HEK293 (cell line): ENCODE results near the gene ADA.
A peak's percentile ranks its signal among the peaks of the same experiment; 100 is the strongest.

ENCODE experiments used
- CTCF ChIA-PET: fragments of 350-600 bp; formaldehyde crosslinking; extraction: SDS; loops from one replicate; lab custom pipeline; 2021; ENCODE audit warnings: antibody characterized with exemption; lab: Yijun Ruan, JAX
- POLR2A ChIA-PET: fragments of 300-600 bp; formaldehyde crosslinking; extraction: SDS; loops from one replicate; lab custom pipeline; 2020; ENCODE audit warnings: antibody characterized with exemption, inconsistent platforms; lab: Yijun Ruan, JAX
- H3K27ac ChIP-seq: fragments of 200-500 bp; sonication (Bioruptor generic); 2 replicates; pipeline ENCODE4 v1.5.1; 2014; ENCODE audit warnings: low read depth, low read length, control low read depth, inconsistent platforms; ENCODE audit errors: extremely low read depth
- H3K36me3 ChIP-seq, 2 experiments: fragments of 200-500 bp in 1 of 2; sonication (Bioruptor generic) in 1 of 2; 1 replicate in 1 of 2; 2 replicates in 1 of 2; pipeline ENCODE4 v1.5.1; 2014 to 2017; ENCODE audit warnings: inconsistent platforms in 2 of 2, low read length in 2 of 2; ENCODE audit not compliant: control insufficient read depth in 2 of 2, insufficient read depth in 1 of 2
- H3K4me1 ChIP-seq: fragments of 200-500 bp; sonication (Bioruptor generic); 2 replicates; pipeline ENCODE4 v1.5.1; 2014; ENCODE audit warnings: mild to moderate bottlenecking, low read length, inconsistent platforms; ENCODE audit not compliant: control insufficient read depth, insufficient read depth
- H3K4me3 ChIP-seq: 2 replicates; pipeline ENCODE4 v1.5.1; 2011; ENCODE audit warnings: low read depth, mild to moderate bottlenecking, control low read depth, low read length, moderate library complexity
- H3K9me3 ChIP-seq: fragments of 200-500 bp; sonication (Bioruptor generic); 2 replicates; pipeline ENCODE4 v1.5.1; 2014; ENCODE audit warnings: low read depth, low read length, inconsistent platforms; ENCODE audit not compliant: control insufficient read depth, insufficient read depth
- ATF2 ChIP-seq: fragments of 450-650 bp; formaldehyde crosslinking; IDR thresholded peaks from 2 replicates; pipeline ENCODE4 v1.5.1; 2016; ENCODE audit warnings: missing biosample characterization, missing genetic modification characterization, low read depth
- HOXA7 ChIP-seq: sonication (generic); formaldehyde crosslinking; IDR thresholded peaks from 2 replicates; pipeline ENCODE4 v1.8.1; 2022; ENCODE audit warnings: missing genetic modification reagents, borderline replicate concordance
- HOXD13 ChIP-seq: sonication (generic); formaldehyde crosslinking; IDR thresholded peaks from 2 replicates; pipeline ENCODE4 v1.8.0; 2022; ENCODE audit warnings: missing genetic modification reagents, borderline replicate concordance
- KLF1 ChIP-seq: fragments of 450-650 bp; formaldehyde crosslinking; IDR thresholded peaks from 2 replicates; pipeline ENCODE4 v1.5.1; 2016; ENCODE audit warnings: missing biosample characterization, missing genetic modification characterization
- KLF10 ChIP-seq: fragments of 450-650 bp; IDR thresholded peaks from 2 replicates; pipeline ENCODE4 v1.5.1; 2018; ENCODE audit warnings: missing biosample characterization, mild to moderate bottlenecking, missing genetic modification characterization
- MYNN ChIP-seq: fragments of 450-650 bp; formaldehyde crosslinking; IDR thresholded peaks from 2 replicates; pipeline ENCODE4 v1.5.1; 2016; ENCODE audit warnings: missing biosample characterization, missing genetic modification characterization, borderline replicate concordance
- SP7 ChIP-seq: fragments of 450-650 bp; formaldehyde crosslinking; IDR thresholded peaks from 2 replicates; pipeline ENCODE4 v1.5.1; 2016; ENCODE audit warnings: missing biosample characterization, missing genetic modification characterization
- ZBTB17 ChIP-seq: fragments of 450-650 bp; formaldehyde crosslinking; IDR thresholded peaks from 2 replicates; pipeline ENCODE4 v1.5.1; 2016; ENCODE audit warnings: missing biosample characterization, missing genetic modification characterization
- ZBTB48 ChIP-seq: fragments of 450-650 bp; formaldehyde crosslinking; IDR thresholded peaks from 2 replicates; pipeline ENCODE4 v1.5.1; 2016; ENCODE audit warnings: missing biosample characterization, missing genetic modification characterization
- ZFP3 ChIP-seq: fragments of 450-650 bp; formaldehyde crosslinking; IDR thresholded peaks from 2 replicates; pipeline ENCODE4 v1.5.1; 2016; ENCODE audit warnings: low read depth, missing biosample characterization, missing genetic modification characterization
- ZFP41 ChIP-seq: fragments of 450-650 bp; formaldehyde crosslinking; IDR thresholded peaks from 2 replicates; pipeline ENCODE4 v1.5.1; 2016; ENCODE audit warnings: missing biosample characterization, missing genetic modification characterization, borderline replicate concordance
- ZNF10 ChIP-seq: fragments of 450-650 bp; formaldehyde crosslinking; IDR thresholded peaks from 2 replicates; pipeline ENCODE4 v1.5.1; 2017; ENCODE audit warnings: missing biosample characterization, missing genetic modification characterization
- ZNF121 ChIP-seq: fragments of 450-650 bp; formaldehyde crosslinking; IDR thresholded peaks from 2 replicates; pipeline ENCODE4 v1.5.1; 2016; ENCODE audit warnings: missing biosample characterization, missing genetic modification characterization
- ZNF133 ChIP-seq: fragments of 450-650 bp; formaldehyde crosslinking; IDR thresholded peaks from 2 replicates; pipeline ENCODE4 v1.5.1; 2016; ENCODE audit warnings: missing biosample characterization, missing genetic modification characterization
- ZNF157 ChIP-seq: fragments of 450-650 bp; formaldehyde crosslinking; IDR thresholded peaks from 2 replicates; pipeline ENCODE4 v1.5.1; 2016; ENCODE audit warnings: missing biosample characterization, missing genetic modification characterization
- ZNF266 ChIP-seq: fragments of 450-650 bp; formaldehyde crosslinking; IDR thresholded peaks from 2 replicates; pipeline ENCODE4 v1.5.1; 2016; ENCODE audit warnings: missing biosample characterization, missing genetic modification characterization, low read depth
- ZNF404 ChIP-seq: fragments of 450-650 bp; formaldehyde crosslinking; IDR thresholded peaks from 2 replicates; pipeline ENCODE4 v1.5.1; 2017; ENCODE audit warnings: missing biosample characterization, missing genetic modification characterization
- ZNF621 ChIP-seq: fragments of 450-650 bp; formaldehyde crosslinking; IDR thresholded peaks from 2 replicates; pipeline ENCODE4 v1.5.1; 2017; ENCODE audit warnings: missing biosample characterization, missing genetic modification characterization
- ZNF639 ChIP-seq: fragments of 450-650 bp; formaldehyde crosslinking; IDR thresholded peaks from 2 replicates; pipeline ENCODE4 v1.5.1; 2016; ENCODE audit warnings: missing biosample characterization, missing genetic modification characterization
- ZNF654 ChIP-seq: fragments of 450-650 bp; formaldehyde crosslinking; IDR thresholded peaks from 2 replicates; pipeline ENCODE4 v1.5.1; 2016; ENCODE audit warnings: low read depth, missing biosample characterization, missing genetic modification characterization
- ZNF692 ChIP-seq: fragments of 450-650 bp; formaldehyde crosslinking; IDR thresholded peaks from 2 replicates; pipeline ENCODE4 v1.5.1; 2016; ENCODE audit warnings: missing biosample characterization, missing genetic modification characterization
- TF ChIP-seq, protein P1 (sequence below): fragments of 450-650 bp; formaldehyde crosslinking; conservative IDR thresholded peaks from 2 replicates; pipeline ENCODE4 v1.5.1; 2016; ENCODE audit warnings: low read depth, missing biosample characterization, missing genetic modification characterization

Gene ADA

GRCh38 chr20:44696315-44696714 is 44.8 kb upstream of the ADA start (continued):
- no peak for TF ChIP-seq ZNF692 (tag by site-specific recombination)

DNA sequence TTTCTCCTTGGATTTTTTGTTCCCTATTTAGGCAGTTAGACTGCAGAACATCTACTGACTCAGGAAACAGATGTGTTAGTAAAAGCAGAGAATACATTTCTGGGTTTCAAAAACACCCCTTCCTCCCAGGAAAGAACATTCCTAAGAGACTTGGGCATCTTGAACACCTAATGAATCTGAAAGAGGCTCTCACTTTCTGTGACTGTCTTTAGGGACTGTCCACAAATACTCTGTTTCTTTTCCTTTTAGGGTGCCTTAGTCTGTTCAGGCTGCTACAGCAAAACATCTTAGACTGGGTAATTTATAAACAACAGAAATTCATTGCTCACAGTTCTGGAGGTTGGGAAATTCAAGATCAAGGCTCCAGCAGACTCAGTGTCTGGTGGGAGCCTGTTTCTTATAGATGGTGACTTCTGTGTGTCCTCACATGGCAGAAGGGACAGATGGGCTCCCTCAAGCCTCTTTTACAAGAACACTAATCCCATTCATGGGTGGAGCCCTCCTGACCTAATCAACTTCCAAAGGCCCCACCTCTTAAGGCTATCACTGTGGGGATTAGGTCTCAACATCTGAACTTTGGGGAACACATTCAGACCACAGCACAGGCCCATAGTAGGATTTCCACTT is 44.3 kb upstream of the ADA start:
- ChIA-PET CTCF (interaction anchor here (0.6 to 2.8 kb wide), 5 partner anchors 10 to 36 kb away, joined by 3 to 13 read pairs (median 4); no protein-coding TSS in a partner anchor), POLR2A (no interaction called here)
- TF ChIP-seq KLF1 (tag by site-specific recombination) (peak; percentile 38; the same call in 1 of the 2 replicates), HOXA7 (no peak), ZNF266 (tag by site-specific recombination) (peak; percentile 72), ZBTB48 (tag by site-specific recombination) (peak; percentile 97)
- H3K4me3 ChIP-seq: no peak overlapping the region
- no peaks in the 10 kb centered on the region for H3K9me3 ChIP-seq
- no peaks in the 10 kb centered on the region for H3K4me1 ChIP-seq
- H3K36me3 ChIP-seq: no peaks in the 10 kb centered on the region
- H3K27ac ChIP-seq: no peak overlapping the region

- Histone ChIP-seq H3K27ac (no peak overlapping the region), H3K4me1 (no peaks in the 10 kb centered on the region), H3K9me3 (no peaks in the 10 kb centered on the region), H3K4me3 (no peak overlapping the region), H3K36me3 (no peaks in the 10 kb centered on the region)
- no peak for TF ChIP-seq ZNF621
- no peak for TF ChIP-seq KLF10 (tag by site-specific recombination)
- no peak for TF ChIP-seq ZNF121 (tag by site-specific recombination)
- TF ChIP-seq MYNN (tag by site-specific recombination): no peak
- no peak for TF ChIP-seq ZNF404 (tag by site-specific recombination)
- TF ChIP-seq ZFP41: no peak
- TF ChIP-seq ZFP3: no peak
- POLR2A ChIA-PET: no interaction called here
- CTCF ChIA-PET: interaction anchor here (0.6 to 2.8 kb wide), 4 partner anchors 9 to 37 kb away, joined by 3 to 13 read pairs (median 4); no protein-coding TSS in a partner anchor
These were observed 43.8 kb upstream of the ADA start for GRCh38 chr20:44695295-44695673.

GRCh38 chr20:44694159-44694558 is 42.7 kb upstream of the ADA start:
- no peak overlapping the region for H3K4me3 ChIP-seq
- POLR2A ChIA-PET: no interaction called here
- H3K27ac ChIP-seq: no peak overlapping the region
- H3K4me1 ChIP-seq: no peaks in the 10 kb centered on the region
- CTCF ChIA-PET: interaction anchor here (1.4 to 1.9 kb wide), 2 partner anchors 24 to 29 kb away, joined by 3 to 5 read pairs; no protein-coding TSS in a partner anchor
- H3K9me3 ChIP-seq: no peaks in the 10 kb centered on the region
- H3K36me3 ChIP-seq: no peaks in the 10 kb centered on the region
- TF ChIP-seq ZNF157: no peak
- no peak for TF ChIP-seq ZNF10 (tag by site-specific recombination)
- no peak for TF ChIP-seq ZBTB17 (tag by site-specific recombination)
- TF ChIP-seq ZNF639 (tag by site-specific recombination): no peak
- TF ChIP-seq HOXD13 (CRISPR knock-in tag): no peak
- no peak for TF ChIP-seq ATF2 (tag by site-specific recombination)
- TF ChIP-seq ZNF133 (tag by site-specific recombination): no peak
- TF ChIP-seq ZNF654 (tag by site-specific recombination): no peak
- TF ChIP-seq, protein P1, sequence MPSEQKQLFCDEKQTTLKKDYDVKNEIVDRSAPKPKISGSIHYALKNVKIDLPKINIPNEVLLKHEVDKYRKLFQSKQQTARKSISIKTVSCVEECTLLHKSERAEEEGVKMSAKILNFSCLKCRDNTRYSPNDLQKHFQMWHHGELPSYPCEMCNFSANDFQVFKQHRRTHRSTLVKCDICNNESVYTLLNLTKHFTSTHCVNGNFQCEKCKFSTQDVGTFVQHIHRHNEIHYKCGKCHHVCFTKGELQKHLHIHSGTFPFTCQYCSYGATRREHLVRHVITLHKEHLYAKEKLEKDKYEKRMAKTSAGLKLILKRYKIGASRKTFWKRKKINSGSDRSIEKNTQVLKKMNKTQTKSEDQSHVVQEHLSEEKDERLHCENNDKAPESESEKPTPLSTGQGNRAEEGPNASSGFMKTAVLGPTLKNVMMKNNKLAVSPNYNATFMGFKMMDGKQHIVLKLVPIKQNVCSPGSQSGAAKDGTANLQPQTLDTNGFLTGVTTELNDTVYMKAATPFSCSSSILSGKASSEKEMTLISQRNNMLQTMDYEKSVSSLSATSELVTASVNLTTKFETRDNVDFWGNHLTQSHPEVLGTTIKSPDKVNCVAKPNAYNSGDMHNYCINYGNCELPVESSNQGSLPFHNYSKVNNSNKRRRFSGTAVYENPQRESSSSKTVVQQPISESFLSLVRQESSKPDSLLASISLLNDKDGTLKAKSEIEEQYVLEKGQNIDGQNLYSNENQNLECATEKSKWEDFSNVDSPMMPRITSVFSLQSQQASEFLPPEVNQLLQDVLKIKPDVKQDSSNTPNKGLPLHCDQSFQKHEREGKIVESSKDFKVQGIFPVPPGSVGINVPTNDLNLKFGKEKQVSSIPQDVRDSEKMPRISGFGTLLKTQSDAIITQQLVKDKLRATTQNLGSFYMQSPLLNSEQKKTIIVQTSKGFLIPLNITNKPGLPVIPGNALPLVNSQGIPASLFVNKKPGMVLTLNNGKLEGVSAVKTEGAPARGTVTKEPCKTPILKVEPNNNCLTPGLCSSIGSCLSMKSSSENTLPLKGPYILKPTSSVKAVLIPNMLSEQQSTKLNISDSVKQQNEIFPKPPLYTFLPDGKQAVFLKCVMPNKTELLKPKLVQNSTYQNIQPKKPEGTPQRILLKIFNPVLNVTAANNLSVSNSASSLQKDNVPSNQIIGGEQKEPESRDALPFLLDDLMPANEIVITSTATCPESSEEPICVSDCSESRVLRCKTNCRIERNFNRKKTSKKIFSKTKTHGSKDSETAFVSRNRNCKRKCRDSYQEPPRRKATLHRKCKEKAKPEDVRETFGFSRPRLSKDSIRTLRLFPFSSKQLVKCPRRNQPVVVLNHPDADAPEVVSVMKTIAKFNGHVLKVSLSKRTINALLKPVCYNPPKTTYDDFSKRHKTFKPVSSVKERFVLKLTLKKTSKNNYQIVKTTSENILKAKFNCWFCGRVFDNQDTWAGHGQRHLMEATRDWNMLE: no peak
- no peak for TF ChIP-seq SP7
